IPS DF 19.7 (cell line): ENCODE data around the gene CMBL.
A peak's percentile ranks its signal among the peaks of the same experiment; 100 is the strongest.
"Not testable (repeated sequence)": the region's sequence is repeated elsewhere in the genome, so short reads cannot be mapped to it uniquely, and the experiment has no call there.

Source experiments
- DNase-seq: peaks from one replicate; pipeline ENCODE4 v3.0.0-alpha.2; 2013; ENCODE audit warnings: low read depth, low spot score

The CMBL gene

DNA sequence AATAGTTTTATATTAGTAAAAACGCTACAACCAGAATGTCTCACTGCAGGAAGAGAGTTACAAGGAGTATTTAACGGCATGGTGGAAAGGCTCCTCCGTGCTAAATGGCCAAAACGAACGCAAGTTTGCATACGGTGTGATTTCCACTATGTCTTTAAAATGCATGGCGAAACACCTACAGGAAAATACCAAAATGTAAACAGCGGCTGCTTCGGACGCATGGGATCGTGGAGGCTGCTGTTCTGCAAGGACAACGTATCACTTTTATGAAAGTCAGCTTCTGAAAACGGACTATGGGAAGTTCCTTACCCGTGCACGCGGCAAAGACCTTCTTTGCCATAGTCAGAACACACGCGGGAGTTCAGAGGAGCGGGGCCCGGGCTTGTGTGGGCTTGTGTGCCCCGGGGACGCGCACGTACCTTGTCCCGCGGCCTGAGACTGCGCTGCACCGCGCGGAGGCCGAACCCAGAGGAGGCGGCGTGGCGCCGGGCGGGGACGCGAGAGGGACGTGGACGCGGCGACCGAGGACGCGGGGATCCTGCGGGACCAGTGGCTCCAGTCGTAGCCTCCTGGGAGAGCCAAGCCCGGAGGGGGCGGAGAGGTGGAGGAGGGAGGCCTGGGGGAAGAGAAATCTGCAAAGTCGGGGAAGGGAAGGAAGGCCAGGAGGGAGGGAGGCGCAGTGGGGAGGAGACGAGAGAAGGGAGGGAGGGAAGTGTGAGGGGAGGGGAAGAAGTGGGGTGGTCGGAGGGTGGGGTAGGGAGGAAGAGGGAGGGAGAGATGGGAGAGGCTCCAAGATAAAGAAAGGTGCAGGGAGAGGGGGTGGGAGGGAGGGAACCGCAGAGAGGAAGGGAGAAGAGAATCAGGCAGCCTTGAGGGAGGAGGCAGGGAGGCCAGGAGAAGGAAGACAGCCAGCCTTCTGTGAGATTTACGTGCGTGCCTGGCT lies at the start of gene CMBL:
Gene CMBL, minus strand, starts transcription at position 697 of the 943 bp plus-strand sequence. CDS start 17,140 bp downstream, outside the sequence.
- peak; percentile 73 for DNase-seq

- no peak for DNase-seq
These were observed 47.6 kb upstream of the CMBL start for GRCh38 chr5:10355071-10355889.

DNA sequence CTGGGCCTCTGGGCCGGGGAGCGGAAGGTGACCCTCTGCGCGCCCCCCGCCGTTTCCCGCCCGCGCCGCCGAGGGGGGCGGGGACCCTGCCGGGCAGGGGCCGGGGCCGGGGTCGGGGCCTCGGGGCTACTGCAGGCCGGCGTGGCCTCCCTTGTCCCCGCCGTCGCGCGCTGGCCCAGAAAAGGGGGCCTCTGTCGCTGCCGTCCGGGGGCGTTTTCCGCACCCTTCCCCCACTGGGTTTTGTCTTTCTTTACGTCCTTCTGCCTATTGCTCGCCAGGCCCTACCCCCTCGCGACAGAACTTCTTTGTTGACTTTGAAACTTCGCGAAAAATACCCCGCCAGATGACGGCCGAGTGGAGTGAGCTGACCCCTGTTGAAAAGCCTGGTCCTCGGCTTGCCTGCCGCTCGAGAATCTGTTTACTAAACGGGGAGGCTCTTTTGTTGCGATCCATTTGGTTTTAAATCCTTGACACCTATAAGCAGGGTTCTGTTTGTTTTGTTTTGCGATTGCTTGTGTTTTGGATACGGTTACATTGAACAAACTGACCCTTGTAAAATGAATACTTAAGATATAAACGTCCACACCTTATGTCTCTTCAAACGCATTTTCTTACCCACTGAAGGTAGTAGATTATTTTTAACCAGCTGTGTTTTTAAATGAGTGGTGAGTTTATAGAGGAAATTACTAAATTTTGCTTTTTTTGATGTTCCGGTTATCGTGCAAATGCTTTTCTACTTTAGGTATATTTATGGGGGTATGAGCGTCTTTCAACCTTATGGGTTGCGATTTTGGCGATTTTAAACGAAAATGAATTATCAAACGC lies 46.6 kb upstream of the CMBL start:
- no peak for DNase-seq

GRCh38 chr5:10353241-10354047 lies 45.7 kb upstream of the CMBL start, which contains the start of gene MARCHF6:
TSS of gene MARCHF6 (plus strand) at chr5:10353695. CDS start at chr5:10353899, 204 bp downstream.
- DNase-seq, result peak; percentile 90

- no peak for DNase-seq
These were observed 44.9 kb upstream of the CMBL start for GRCh38 chr5:10352430-10353240.

DNA sequence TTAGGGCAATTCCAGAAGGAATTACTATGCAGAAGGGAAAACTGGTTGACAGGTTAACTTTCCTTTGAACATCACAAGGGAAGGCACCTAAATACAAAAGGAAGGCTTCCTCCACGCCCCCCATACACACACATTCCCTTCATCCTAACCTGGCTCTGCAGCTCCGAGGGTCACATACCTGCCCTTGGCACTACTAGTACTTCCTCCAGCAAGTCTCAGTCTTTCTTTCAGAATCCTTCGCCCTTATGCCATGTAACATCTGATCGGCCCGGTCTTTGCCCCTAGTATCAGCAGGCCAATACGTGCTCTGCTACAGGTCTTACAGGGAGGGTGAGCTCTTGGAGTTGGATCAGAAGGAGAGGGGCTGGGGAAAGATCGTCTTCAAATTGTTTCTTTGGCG lies 44.2 kb upstream of the CMBL start:
- DNase-seq, result no peak

DNA sequence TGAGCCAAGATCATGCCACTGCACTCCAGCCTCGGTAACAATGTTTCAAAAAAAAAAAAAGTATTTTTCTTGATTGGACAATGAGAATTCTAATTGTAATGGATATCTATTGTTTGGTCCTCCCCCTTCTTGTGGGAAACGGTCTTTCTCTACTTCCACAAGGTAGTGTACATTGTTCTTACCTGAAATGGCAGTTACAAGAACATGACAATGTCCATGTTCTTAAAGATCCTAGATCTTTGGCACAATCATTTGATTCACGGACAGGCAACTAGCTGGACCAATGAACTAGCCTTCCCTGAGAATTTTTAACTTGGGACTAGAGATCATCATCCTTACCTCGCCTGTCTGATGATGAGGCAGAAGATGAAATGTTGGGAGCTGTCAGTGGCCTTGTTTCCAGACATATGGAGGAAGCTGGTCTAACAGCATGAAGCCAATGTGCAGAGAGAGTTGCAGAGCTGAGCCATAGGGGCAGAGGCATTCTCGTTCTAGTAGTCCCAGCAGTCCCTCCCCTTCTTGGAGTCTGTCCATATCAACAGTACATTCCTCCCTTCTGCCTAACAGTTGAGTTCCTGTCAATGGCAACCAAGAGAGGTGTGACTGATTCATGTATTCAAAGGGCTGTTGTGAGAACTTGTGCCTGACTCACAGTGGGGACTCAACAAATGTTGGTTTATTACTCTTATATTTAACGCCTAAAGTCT lies 43.6 kb upstream of the CMBL start:
- DNase-seq, result no peak

DNA sequence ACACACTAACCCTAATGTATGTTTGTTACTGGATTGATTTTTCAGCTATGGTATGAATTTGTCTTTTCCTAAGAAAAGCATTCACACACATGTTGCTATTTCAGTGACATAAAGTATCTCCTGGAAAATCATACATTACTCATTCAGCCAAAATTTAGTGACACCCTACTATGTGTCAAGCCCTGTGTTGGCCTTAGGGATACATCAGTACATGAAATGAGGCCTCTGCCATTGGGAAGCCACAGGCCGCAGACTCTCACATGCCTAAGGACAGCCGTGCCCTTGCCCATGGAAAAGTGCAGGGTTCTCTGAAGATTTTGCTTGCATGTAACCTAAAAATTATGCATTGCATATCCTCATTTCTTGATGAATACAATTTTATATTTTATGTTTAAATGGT lies 40.6 kb upstream of the CMBL start:
- no peak for DNase-seq

- not testable (repeated sequence) for DNase-seq
These were observed 36.9 kb upstream of the CMBL start for GRCh38 chr5:10344461-10345106.

DNA sequence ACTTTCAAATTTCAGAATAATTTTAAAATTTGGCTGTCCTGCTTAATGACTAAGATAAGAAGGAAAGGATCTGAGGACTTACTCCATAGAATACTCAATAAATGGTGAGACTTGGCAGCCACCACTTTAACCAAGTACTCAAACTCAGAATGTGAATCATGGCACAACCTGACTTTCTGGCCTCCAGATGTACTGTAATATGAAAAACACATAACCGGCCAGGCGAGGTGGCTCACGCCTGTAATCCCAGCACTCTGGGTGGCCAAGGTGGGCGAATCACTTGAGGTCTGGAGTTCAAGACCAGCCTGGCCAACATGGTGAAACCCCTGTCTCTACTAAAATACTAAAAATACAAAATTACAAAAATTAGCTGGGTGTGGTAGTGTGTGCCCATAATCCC lies 35.8 kb upstream of the CMBL start:
- no peak for DNase-seq

- no peak for DNase-seq
These were observed 32.3 kb upstream of the CMBL start for GRCh38 chr5:10339958-10340357.

DNA sequence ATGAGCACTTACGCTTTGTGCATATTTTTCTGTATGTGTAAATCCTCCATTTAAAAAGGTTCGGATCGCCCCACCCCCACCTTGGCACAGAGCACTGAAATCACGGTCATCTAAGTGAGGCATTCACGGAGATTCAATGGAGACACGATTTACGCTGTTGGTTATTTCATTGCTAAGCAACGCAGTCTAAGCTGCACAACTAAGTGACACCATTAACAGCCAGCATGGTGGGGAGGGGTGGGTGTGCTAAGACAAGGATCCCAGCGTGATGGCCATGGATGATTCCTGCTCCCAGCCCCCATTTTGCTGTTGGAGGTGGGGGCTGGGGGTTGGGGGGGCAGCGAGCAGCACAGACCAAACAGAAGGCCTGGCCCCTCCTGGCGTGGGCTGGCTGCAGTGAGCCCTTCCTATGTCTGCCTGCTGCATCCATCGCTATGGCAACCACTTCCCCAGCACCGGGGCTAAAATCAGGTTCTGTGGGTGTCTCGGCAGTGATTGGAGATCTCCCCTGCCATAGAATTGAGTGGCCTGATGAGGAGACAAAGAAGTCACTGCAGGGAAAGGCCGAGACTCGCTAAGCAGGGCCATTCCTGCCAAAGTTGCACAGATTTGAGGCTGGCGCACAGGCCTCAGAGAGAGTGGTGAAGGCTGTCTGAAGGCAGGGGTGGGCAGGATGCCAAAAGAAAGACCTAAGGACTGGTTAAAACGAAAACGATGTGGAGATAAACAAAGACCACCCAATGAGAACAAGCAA lies 31.5 kb upstream of the CMBL start:
- no peak for DNase-seq

DNA sequence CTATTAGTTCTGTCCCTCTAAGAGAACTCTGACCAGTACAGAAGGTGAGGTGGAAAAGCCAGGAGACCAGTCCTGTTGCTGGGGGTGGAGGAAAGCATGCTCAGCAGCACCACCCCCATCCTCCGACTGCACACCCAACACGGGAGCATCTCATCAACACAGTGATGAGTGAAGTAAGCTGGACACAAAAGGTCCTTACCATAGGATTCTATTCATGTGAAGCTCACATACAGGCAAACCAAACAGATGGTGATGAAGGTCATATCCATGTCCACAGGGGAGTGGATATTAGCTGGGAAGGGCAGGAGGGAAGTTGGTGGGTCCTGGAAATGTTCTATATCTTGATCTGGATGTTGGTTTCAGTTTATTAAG lies 31.0 kb upstream of the CMBL start:
- no peak for DNase-seq

GRCh38 chr5:10337986-10338385 lies 30.3 kb upstream of the CMBL start:
- DNase-seq, result no peak

- no peak for DNase-seq
These were observed 29.4 kb upstream of the CMBL start for GRCh38 chr5:10337107-10337506.

DNA sequence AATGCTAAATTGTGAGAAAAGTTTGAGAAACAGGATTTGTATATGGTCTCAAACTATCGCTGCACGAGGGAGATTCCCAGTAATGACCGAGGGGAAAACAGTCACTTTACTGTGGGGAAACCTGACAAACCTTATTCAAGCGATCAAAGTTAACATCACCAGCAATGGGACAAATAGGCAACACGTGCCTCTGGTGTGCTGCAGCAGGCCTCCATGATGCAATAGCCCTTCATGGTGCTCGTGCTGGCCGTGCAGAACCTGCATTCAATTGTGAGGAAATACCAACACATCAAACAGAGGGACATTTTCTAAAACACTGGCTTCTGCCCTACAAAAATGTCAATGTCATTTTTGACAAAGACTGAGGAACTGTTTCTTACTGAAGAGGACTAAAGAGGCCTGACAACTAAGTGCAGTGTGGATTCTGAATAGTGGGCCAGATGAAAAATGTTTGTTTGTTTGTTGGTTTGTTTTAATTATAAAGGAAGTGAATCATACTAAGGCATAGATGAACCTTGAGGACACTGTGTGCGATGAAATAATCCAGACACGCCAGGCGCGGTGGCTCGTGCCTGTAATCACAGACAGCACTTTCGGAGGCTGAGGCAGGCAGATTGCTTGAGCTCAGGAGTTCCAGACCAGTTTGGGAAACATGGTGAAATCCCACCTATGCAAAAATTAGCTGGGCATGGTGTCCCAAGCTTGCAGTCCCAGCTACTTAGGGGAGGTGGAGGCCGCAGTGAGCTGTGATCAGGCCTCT lies 28.2 kb upstream of the CMBL start:
- no peak for DNase-seq

GRCh38 chr5:10334831-10335230 lies 27.1 kb upstream of the CMBL start:
- no peak for DNase-seq
